Endothelial cell of umbilical vein (primary cell): ENCODE measurements around the gene MYOF. TPM values are rescaled to one million over a fixed set of nuclear protein-coding genes. Genes with fewer than 3 reads are reported as not detected.

Experiments
- BruUV-seq: library from RNA; stranded (reverse); fragments of 400-500 nt; replicated peaks from 2 replicates; lab custom pipeline; 2021; lab: Mats Ljungman, UMichigan
- CTCF ChIA-PET: fragments of 300-600, 350-600 bp; sonication (Branson Sonifier 250); formaldehyde crosslinking; loops from one replicate; lab custom pipeline; 2021; ENCODE audit warnings: antibody characterized with exemption, inconsistent platforms; lab: Charles Lee
- POLR2A ChIA-PET: fragments of 300-600, 350-600 bp; sonication (Branson Sonifier 250); formaldehyde crosslinking; loops from one replicate; lab custom pipeline; 2021; ENCODE audit warnings: antibody characterized with exemption, inconsistent platforms; lab: Charles Lee
- DNase-seq: peaks from one replicate; pipeline ENCODE4 v3.0.0-alpha.2; 2011; ENCODE audit warnings: low read depth, low spot score
- FAIRE-seq: peaks from 2 replicates; lab custom pipeline; 2011; peaks lifted over from hg19 to GRCh38; lab: Jason Lieb, UNC
- H2AFZ ChIP-seq: 2 replicates; pipeline ENCODE4 v1.6.0; 2012; ENCODE audit warnings: low read depth, low read length, control low read depth, inconsistent platforms
- H3K27ac ChIP-seq: 2 replicates; pipeline ENCODE4 v1.5.1; 2011; ENCODE audit warnings: low read depth, mild to moderate bottlenecking, control low read depth, low read length, moderate library complexity; ENCODE audit not compliant: insufficient read depth
- H3K27me3 ChIP-seq, 2 experiments: 2 replicates each; pipeline versions ENCODE4 v1.6.0 to v1.6.1; 2011; ENCODE audit warnings: low read length in 2 of 2, mixed read lengths in 1 of 2; ENCODE audit not compliant: control insufficient read depth in 2 of 2, insufficient read depth in 2 of 2
- H3K36me3 ChIP-seq, 2 experiments: 2 replicates in 1 of 2; 3 replicates in 1 of 2; pipeline ENCODE4 v1.5.1; 2011; ENCODE audit warnings: low read length in 2 of 2, mild to moderate bottlenecking in 1 of 2, moderate library complexity in 1 of 2; ENCODE audit not compliant: control insufficient read depth in 2 of 2, insufficient read depth in 2 of 2; ENCODE audit errors: extremely low read depth in 1 of 2
- H3K4me1 ChIP-seq: 3 replicates; pipeline ENCODE4 v1.5.1; 2011; ENCODE audit warnings: mild to moderate bottlenecking, low read length; ENCODE audit not compliant: control insufficient read depth, insufficient read depth; ENCODE audit errors: extremely low read depth
- H3K4me2 ChIP-seq: 2 replicates; pipeline ENCODE4 v1.6.1; 2011; ENCODE audit warnings: low read length, control low read depth, mixed read lengths; ENCODE audit not compliant: insufficient read depth
- H3K4me3 ChIP-seq, 3 experiments: fragments of 200-600 bp in 1 of 3; sonication (generic), shearing (Covaris generic) in 1 of 3; replicated peaks in 1 of 3; 2 replicates each; pipeline ENCODE4 v1.5.1; 2011 to 2016; ENCODE audit warnings: control low read depth in 3 of 3, low read length in 3 of 3, mild to moderate bottlenecking in 2 of 3, inconsistent platforms in 1 of 3, low read depth in 1 of 3, moderate library complexity in 1 of 3; ENCODE audit not compliant: insufficient read depth in 1 of 3
- H3K79me2 ChIP-seq: 2 replicates; pipeline ENCODE4 v1.6.0; 2012; ENCODE audit warnings: low read length, inconsistent platforms; ENCODE audit not compliant: control insufficient read depth, insufficient read depth
- H3K9ac ChIP-seq: replicated peaks from 2 replicates; pipeline ENCODE3; 2011; ENCODE audit warnings: low read length, control low read depth; ENCODE audit not compliant: insufficient read depth; ENCODE audit errors: extremely low read depth
- H3K9me1 ChIP-seq: replicated peaks from 3 replicates; pipeline ENCODE4 v1.6.0; 2011; ENCODE audit warnings: mild to moderate bottlenecking, low read length; ENCODE audit not compliant: control insufficient read depth, insufficient read depth; ENCODE audit errors: extremely low read depth
- H3K9me3 ChIP-seq: replicated peaks from 2 replicates; pipeline ENCODE4 v1.5.1; 2012; ENCODE audit warnings: low read length, inconsistent platforms; ENCODE audit not compliant: control insufficient read depth, insufficient read depth
- H4K20me1 ChIP-seq: replicated peaks from 2 replicates; pipeline ENCODE3; 2011; ENCODE audit warnings: mild to moderate bottlenecking, low read length; ENCODE audit not compliant: control insufficient read depth, insufficient read depth; ENCODE audit errors: extremely low read depth
- EZH2 ChIP-seq: IDR thresholded peaks from 2 replicates; pipeline ENCODE4 v1.6.1; 2012; ENCODE audit warnings: borderline replicate concordance, low read depth, mild to moderate bottlenecking, moderate library complexity, low read length, inconsistent platforms; ENCODE audit not compliant: severe bottlenecking
- FOS ChIP-seq: IDR thresholded peaks from 2 replicates; pipeline ENCODE4 v1.6.1; 2011; ENCODE audit warnings: mild to moderate bottlenecking, low read length, moderate library complexity, borderline replicate concordance; ENCODE audit not compliant: insufficient read depth
- GATA2 ChIP-seq: IDR thresholded peaks from 2 replicates; pipeline ENCODE4 v1.7.0; 2011; ENCODE audit warnings: low read depth, mild to moderate bottlenecking, moderate library complexity, mixed read lengths, low read length; ENCODE audit not compliant: insufficient read length, insufficient read depth
- JUN ChIP-seq: IDR thresholded peaks from 2 replicates; pipeline ENCODE4 v1.6.1; 2011; ENCODE audit warnings: borderline replicate concordance, low read depth; ENCODE audit not compliant: insufficient read length, insufficient read depth
- MYC ChIP-seq: IDR thresholded peaks from one replicate; pipeline ENCODE4 v1.6.1; 2011; ENCODE audit warnings: mild to moderate bottlenecking, low read depth, low read length
- POLR2A ChIP-seq: IDR thresholded peaks from 2 replicates; pipeline ENCODE4 v1.6.1; 2012; ENCODE audit warnings: low read depth, mild to moderate bottlenecking, control low read depth, low read length
- POLR2AphosphoS5 ChIP-seq: IDR thresholded peaks from 2 replicates; pipeline ENCODE4 v1.6.1; 2012; ENCODE audit warnings: low read depth, mild to moderate bottlenecking, control low read depth, low read length, moderate library complexity; ENCODE audit not compliant: insufficient read depth
- dilution Hi-C: fragments of 300-500 bp; cut with MboI; formaldehyde crosslinking; loops from one replicate; pipeline ENCODE4 v1.15.0; 2019; ENCODE audit warnings: low sequenced_read_pairs; ENCODE audit not compliant: extremely low pct_ligation_motif_present
- intact Hi-C: fragments of 100-400 bp; cut with micrococcal nuclease; formaldehyde crosslinking; loops from one replicate; pipeline ENCODE4 v1.10.0; 2022
- polyA plus RNA-seq, 4 experiments: library from polyadenylated mRNA; depleted of rRNA in 3 of 4; stranded (reverse) in 3 of 4; unstranded in 1 of 4; fragments of >200 nt; gene quantifications; 2 replicates each; pipeline versions ENCODE4 v1.2.1 to v1.2.3, GENCODE V29; 2011 to 2012; ENCODE audit warnings: missing spikeins in 1 of 4
- total RNA-seq: library from RNA; stranded (reverse); gene quantifications from 2 replicates; pipeline ENCODE4 v1.2.3, GENCODE V29; 2021
- TF ChIP-seq, protein P1 (sequence below): IDR thresholded peaks from 2 replicates; pipeline ENCODE4 v1.6.1; 2011; ENCODE audit not compliant: insufficient read depth, insufficient read length
- TF ChIP-seq, protein P2 (sequence below), 2 donors: IDR thresholded peaks; 1 replicate in 1 of 2; 2 replicates in 1 of 2; pipeline ENCODE4 v1.5.1; 2011; ENCODE audit warnings: low read length in 2 of 2, mild to moderate bottlenecking in 2 of 2, moderate library complexity in 2 of 2, control low read depth in 1 of 2, inconsistent platforms in 1 of 2, low read depth in 1 of 2; ENCODE audit not compliant: insufficient read depth in 1 of 2; ENCODE audit errors: extremely low read depth in 1 of 2

The MYOF gene
- total and polyA plus RNA-seq, 2 donors (not counting 3 experiments of a cell fraction or from before 2014, with no cell fraction given): 98.4 to 379 TPM

DNA sequence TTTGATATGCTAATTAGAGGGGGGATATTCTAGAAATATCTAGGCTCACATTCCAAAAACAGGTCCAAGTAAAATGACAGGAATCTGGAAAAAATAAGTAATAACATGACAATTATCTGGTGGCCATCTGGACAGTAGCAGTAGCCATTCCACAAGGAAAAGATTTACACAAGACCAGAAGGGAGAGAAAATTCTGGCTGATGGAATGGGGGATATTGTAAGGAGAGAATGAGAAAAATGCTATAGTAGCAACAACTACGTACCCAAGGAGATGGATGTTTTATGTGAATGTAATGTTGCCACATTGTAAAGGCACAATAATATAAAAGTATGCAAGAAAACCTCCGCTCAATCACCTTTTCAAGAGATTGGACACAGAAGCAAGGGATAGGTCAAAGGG lies 5.4 kb downstream of the MYOF start:
- H3K9ac ChIP-seq: no peak overlapping the region
- H3K9me3 ChIP-seq: no peaks in the 10 kb centered on the region
- H3K79me2 ChIP-seq: peaks cover 95% of the 10 kb centered on the region
- peak overlapping the region; percentile 66 for H3K27ac ChIP-seq
- peaks cover 70% of the 10 kb centered on the region for H3K4me1 ChIP-seq
- TF ChIP-seq POLR2AphosphoS5 (no peak), FOS (no peak), MYC (no peak), GATA2 (no peak), POLR2A (no peak), EZH2 (no peak)
- no peaks in the 10 kb centered on the region for H4K20me1 ChIP-seq
- H3K4me3 ChIP-seq: no peak overlapping the region
- no peaks in the 10 kb centered on the region for H3K27me3 ChIP-seq
- DNase-seq: no peak
- no TSS peak for BruUV-seq
- intact Hi-C loops: no loop called here
- FAIRE-seq: no peak
- CTCF ChIA-PET: interaction anchor here (0.6 to 1.9 kb wide), 5 partner anchors 12 to 100 kb away, joined by 3 to 10 read pairs (median 5); no protein-coding TSS in a partner anchor
- no peaks in the 10 kb centered on the region for H3K9me1 ChIP-seq
- H2AFZ ChIP-seq: no peak overlapping the region
- peak overlapping the region; percentile 30 for H3K4me2 ChIP-seq
- POLR2A ChIA-PET: interaction anchor here (0.9 to 1.3 kb wide), 2 partner anchors 14 to 97 kb away, joined by 3 to 8 read pairs; no protein-coding TSS in a partner anchor
- H3K36me3 ChIP-seq: peaks cover 0 to 2% of the 10 kb centered on the region in 2 experiments
- dilution Hi-C loops: no loop called here

DNA sequence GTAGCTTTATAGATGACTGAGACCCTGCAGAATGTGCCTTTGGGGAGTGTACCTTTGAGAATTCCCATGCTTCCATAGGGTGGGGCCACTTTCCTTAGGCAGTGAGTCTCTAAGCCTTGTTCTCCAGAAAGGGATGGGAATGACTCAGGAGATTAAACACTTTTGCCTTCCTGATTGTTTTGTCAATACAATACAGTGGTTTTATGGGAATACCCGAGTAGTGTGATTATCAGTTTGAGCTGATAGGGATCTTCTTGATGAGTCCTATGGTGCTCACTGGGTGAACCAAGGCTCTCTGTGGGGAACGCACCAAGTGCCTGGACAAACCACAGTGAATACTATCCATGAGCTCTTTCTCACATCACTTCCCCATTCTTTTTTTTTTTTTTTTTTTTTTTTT lies 6.3 kb downstream of the MYOF start:
- Histone ChIP-seq H3K9ac (peak overlapping the region; percentile 38), H3K4me1 (peaks cover 76% of the 10 kb centered on the region), H4K20me1 (no peaks in the 10 kb centered on the region), H3K36me3 (peaks cover 0 to 2% of the 10 kb centered on the region in 2 experiments), H3K4me3 (no peak overlapping the region), H3K4me2 (peak overlapping the region; percentile 23), H3K27ac (peak overlapping the region; percentile 66), H3K9me1 (no peaks in the 10 kb centered on the region), H2AFZ (no peak overlapping the region), H3K27me3 (no peaks in the 10 kb centered on the region), H3K79me2 (peaks cover 87% of the 10 kb centered on the region), H3K9me3 (no peaks in the 10 kb centered on the region)
- peak; percentile 86 for FAIRE-seq
- TF ChIP-seq, protein P1, sequence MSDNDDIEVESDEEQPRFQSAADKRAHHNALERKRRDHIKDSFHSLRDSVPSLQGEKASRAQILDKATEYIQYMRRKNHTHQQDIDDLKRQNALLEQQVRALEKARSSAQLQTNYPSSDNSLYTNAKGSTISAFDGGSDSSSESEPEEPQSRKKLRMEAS: no peak
- peak; percentile 49 for TF ChIP-seq POLR2AphosphoS5
- TF ChIP-seq, protein P2, sequence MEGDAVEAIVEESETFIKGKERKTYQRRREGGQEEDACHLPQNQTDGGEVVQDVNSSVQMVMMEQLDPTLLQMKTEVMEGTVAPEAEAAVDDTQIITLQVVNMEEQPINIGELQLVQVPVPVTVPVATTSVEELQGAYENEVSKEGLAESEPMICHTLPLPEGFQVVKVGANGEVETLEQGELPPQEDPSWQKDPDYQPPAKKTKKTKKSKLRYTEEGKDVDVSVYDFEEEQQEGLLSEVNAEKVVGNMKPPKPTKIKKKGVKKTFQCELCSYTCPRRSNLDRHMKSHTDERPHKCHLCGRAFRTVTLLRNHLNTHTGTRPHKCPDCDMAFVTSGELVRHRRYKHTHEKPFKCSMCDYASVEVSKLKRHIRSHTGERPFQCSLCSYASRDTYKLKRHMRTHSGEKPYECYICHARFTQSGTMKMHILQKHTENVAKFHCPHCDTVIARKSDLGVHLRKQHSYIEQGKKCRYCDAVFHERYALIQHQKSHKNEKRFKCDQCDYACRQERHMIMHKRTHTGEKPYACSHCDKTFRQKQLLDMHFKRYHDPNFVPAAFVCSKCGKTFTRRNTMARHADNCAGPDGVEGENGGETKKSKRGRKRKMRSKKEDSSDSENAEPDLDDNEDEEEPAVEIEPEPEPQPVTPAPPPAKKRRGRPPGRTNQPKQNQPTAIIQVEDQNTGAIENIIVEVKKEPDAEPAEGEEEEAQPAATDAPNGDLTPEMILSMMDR (IDR thresholded peaks at IDR 0.05; ENCODE audit: extremely low read depth in 1 of 2, insufficient read depth in 1 of 2, low read depth in 1 of 2, low read length in 2 of 2): no peak
- peak; percentile 84 for TF ChIP-seq FOS
- peak; percentile 96 for TF ChIP-seq GATA2
- TF ChIP-seq JUN: peak; percentile 56
- TF ChIP-seq POLR2A: peak; percentile 62
- intact Hi-C loops: no loop called here
- CTCF ChIA-PET: interaction anchor here (0.6 to 1.9 kb wide), 10 partner anchors 10 to 99 kb away, joined by 3 to 10 read pairs (median 4); no protein-coding TSS in a partner anchor
- DNase-seq: peak; percentile 82
- POLR2A ChIA-PET: interaction anchor here (0.6 to 1.8 kb wide), 6 partner anchors 10 to 97 kb away, joined by 3 to 13 read pairs (median 4); no protein-coding TSS in a partner anchor
- BruUV-seq: no TSS peak
- dilution Hi-C loops: no loop called here
